Neural progenitor cell (in vitro differentiated cells): ENCODE measurements around the gene SNTA1. TPM values are rescaled to one million over a fixed set of nuclear protein-coding genes. Genes with fewer than 3 reads are reported as not detected.
"Not testable (repeated sequence)": the region's sequence is repeated elsewhere in the genome, so short reads cannot be mapped to it uniquely, and the experiment has no call there.

ENCODE experiments used
- DNase-seq: peaks from one replicate; pipeline ENCODE4 v3.0.0-alpha.2; 2016; ENCODE audit warnings: low spot score
- H2AFZ ChIP-seq: fragments of 200-600 bp; sonication (generic); replicated peaks from 2 replicates; pipeline ENCODE4 v1.6.1; 2016; ENCODE audit warnings: antibody characterized with exemption
- H3F3A ChIP-seq: fragments of 200-600 bp; sonication (generic); 2 replicates; pipeline ENCODE4 v1.6.1; 2016; ENCODE audit warnings: antibody characterized with exemption, low read depth
- H3K27ac ChIP-seq: fragments of 200-600 bp; sonication (generic); 2 replicates; pipeline ENCODE4 v1.5.1; 2016; ENCODE audit warnings: mild to moderate bottlenecking
- H3K27me3 ChIP-seq: fragments of 200-600 bp; sonication (generic); 2 replicates; pipeline ENCODE4 v1.6.1; 2016; ENCODE audit warnings: mild to moderate bottlenecking, moderate library complexity
- H3K36me3 ChIP-seq: fragments of 200-600 bp; sonication (generic); 2 replicates; pipeline ENCODE4 v1.5.1; 2016
- H3K4me1 ChIP-seq: fragments of 200-600 bp; sonication (generic); 2 replicates; pipeline ENCODE4 v1.6.1; 2016; ENCODE audit warnings: mixed run types
- H3K4me2 ChIP-seq: fragments of 200-600 bp; sonication (generic); 2 replicates; pipeline ENCODE4 v1.6.1; 2016
- H3K4me3 ChIP-seq: fragments of 200-600 bp; sonication (generic); 2 replicates; pipeline ENCODE4 v1.5.1; 2016
- H3K79me2 ChIP-seq: fragments of 200-600 bp; sonication (generic); 2 replicates; pipeline ENCODE4 v1.6.1; 2016; ENCODE audit warnings: low read depth
- H3K9ac ChIP-seq: fragments of 200-600 bp; sonication (generic); 2 replicates; pipeline ENCODE4 v1.6.1; 2016
- H3K9me3 ChIP-seq: fragments of 200-600 bp; sonication (generic); 2 replicates; pipeline ENCODE4 v1.5.1; 2016; ENCODE audit warnings: low read depth
- H4K20me1 ChIP-seq: fragments of 200-600 bp; sonication (generic); 2 replicates; pipeline ENCODE4 v1.6.1; 2016; ENCODE audit warnings: low read depth
- H3K27ac Mint-ChIP-seq: 3 replicates; pipeline ENCODE4 v1.8.0; 2021; ENCODE audit warnings: mixed read lengths
- H3K27me3 Mint-ChIP-seq: 2 replicates; pipeline ENCODE4 v1.8.0; 2022; ENCODE audit warnings: low read depth, mild to moderate bottlenecking, inconsistent platforms, moderate library complexity, mixed read lengths; ENCODE audit not compliant: insufficient read depth
- H3K36me3 Mint-ChIP-seq: 3 replicates; pipeline ENCODE4 v1.8.0; 2021; ENCODE audit warnings: mixed read lengths
- H3K4me1 Mint-ChIP-seq: 3 replicates; pipeline ENCODE4 v1.8.0; 2021; ENCODE audit warnings: mixed read lengths
- H3K4me3 Mint-ChIP-seq: 3 replicates; pipeline ENCODE4 v1.8.0; 2021; ENCODE audit warnings: mild to moderate bottlenecking, moderate library complexity, mixed read lengths
- H3K9me3 Mint-ChIP-seq: 3 replicates; pipeline ENCODE4 v1.8.0; 2020; ENCODE audit warnings: mixed read lengths
- CTCF ChIP-seq: fragments of 200-600 bp; sonication (generic); IDR thresholded peaks from 2 replicates; pipeline ENCODE4 v1.5.1; 2017; ENCODE audit warnings: antibody characterized with exemption, mild to moderate bottlenecking
- EZH2 ChIP-seq: fragments of 200-600 bp; sonication (generic); IDR thresholded peaks from 2 replicates; pipeline ENCODE4 v1.6.1; 2017; ENCODE audit warnings: antibody characterized with exemption, mild to moderate bottlenecking, moderate library complexity
- EZH2phosphoT487 ChIP-seq: fragments of 200-600 bp; sonication (generic); IDR thresholded peaks from 2 replicates; pipeline ENCODE4 v1.6.1; 2017; ENCODE audit warnings: antibody characterized with exemption
- total RNA-seq: library from RNA; depleted of rRNA; stranded (reverse); fragments of >200 nt; gene quantifications from 2 replicates; pipeline ENCODE4 v1.2.3, GENCODE V29; 2015; ENCODE audit warnings: low replicate concordance

SNTA1 gene
- total RNA-seq, 1 donor from 2014 or later, result 6.3 TPM

GRCh38 chr20:33393609-33394008 is 50.0 kb downstream of the SNTA1 start:
- H3K9me3 ChIP-seq, result no peaks in the 10 kb centered on the region
- H3K27me3 ChIP-seq, result no peaks in the 10 kb centered on the region
- no peaks in the 10 kb centered on the region for H3K4me1 ChIP-seq
- no peak overlapping the region for H3K4me3 ChIP-seq
- Mint-ChIP-seq H3K27me3 (no peaks in the 10 kb centered on the region), H3K27ac (no peak overlapping the region), H3K4me3 (no peak overlapping the region), H3K36me3 (peaks cover 20% of the 10 kb centered on the region), H3K4me1 (peaks cover 2% of the 10 kb centered on the region), H3K9me3 (peaks cover 2% of the 10 kb centered on the region)
- H4K20me1 ChIP-seq, result peaks cover 3% of the 10 kb centered on the region
- no peak for TF ChIP-seq EZH2phosphoT487
- no peak for TF ChIP-seq EZH2
- no peak for TF ChIP-seq CTCF
- H3F3A ChIP-seq, result no peaks in the 10 kb centered on the region
- no peak overlapping the region for H3K4me2 ChIP-seq
- H3K79me2 ChIP-seq, result peaks cover 29% of the 10 kb centered on the region
- no peak overlapping the region for H3K27ac ChIP-seq
- no peak overlapping the region for H3K9ac ChIP-seq
- H3K36me3 ChIP-seq, result peaks cover 13% of the 10 kb centered on the region
- no peak overlapping the region for H2AFZ ChIP-seq
- DNase-seq, result no peak

GRCh38 chr20:33391722-33392415 is 51.7 kb downstream of the SNTA1 start:
- Mint-ChIP-seq H3K27ac (no peak overlapping the region), H3K36me3 (peaks cover 24% of the 10 kb centered on the region)

GRCh38 chr20:33389326-33389725 is 54.2 kb downstream of the SNTA1 start:
- not testable (repeated sequence) for H2AFZ ChIP-seq, H4K20me1 ChIP-seq, H3K27ac ChIP-seq, H3F3A ChIP-seq, H3K4me3 ChIP-seq, DNase-seq, H3K9me3 Mint-ChIP-seq, H3K9ac ChIP-seq, H3K4me1 Mint-ChIP-seq, H3K27ac Mint-ChIP-seq, H3K4me1 ChIP-seq, H3K27me3 ChIP-seq, H3K4me2 ChIP-seq, H3K79me2 ChIP-seq, H3K4me3 Mint-ChIP-seq, H3K27me3 Mint-ChIP-seq, H3K9me3 ChIP-seq
- peaks cover 13% of the 10 kb centered on the region for H3K36me3 ChIP-seq
- H3K36me3 Mint-ChIP-seq, result peaks cover 30% of the 10 kb centered on the region

More at GRCh38 chr20:33391722-33392415, 51.7 kb downstream of the SNTA1 start:
- Mint-ChIP-seq H3K27me3 (no peaks in the 10 kb centered on the region), H3K9me3 (peaks cover 2% of the 10 kb centered on the region), H3K4me3 (no peak overlapping the region), H3K4me1 (peaks cover 2% of the 10 kb centered on the region)
- Histone ChIP-seq H3K27me3 (no peaks in the 10 kb centered on the region), H3K79me2 (peaks cover 13% of the 10 kb centered on the region), H3K27ac (no peak overlapping the region), H3K9me3 (no peaks in the 10 kb centered on the region), H2AFZ (no peak overlapping the region), H3K4me1 (no peaks in the 10 kb centered on the region), H3F3A (no peaks in the 10 kb centered on the region), H3K4me2 (no peak overlapping the region), H3K4me3 (no peak overlapping the region), H3K9ac (no peak overlapping the region), H3K36me3 (peaks cover 13% of the 10 kb centered on the region), H4K20me1 (no peaks in the 10 kb centered on the region)
- TF ChIP-seq EZH2phosphoT487 (no peak), EZH2 (no peak), CTCF (no peak)
- no peak for DNase-seq

- Histone ChIP-seq H3K36me3 (peaks cover 13% of the 10 kb centered on the region), H3K9ac (no peak overlapping the region)
Observed at GRCh38 chr20:33388268-33388667, 55.3 kb downstream of the SNTA1 start.

More at GRCh38 chr20:33388268-33388667, 55.3 kb downstream of the SNTA1 start:
- H3K79me2 ChIP-seq, result no peaks in the 10 kb centered on the region
- Mint-ChIP-seq H3K27me3 (peaks cover 2% of the 10 kb centered on the region), H3K4me1 (peaks cover 2% of the 10 kb centered on the region), H3K4me3 (no peak overlapping the region), H3K36me3 (peaks cover 32% of the 10 kb centered on the region), H3K27ac (no peak overlapping the region), H3K9me3 (peaks cover 2% of the 10 kb centered on the region)
- H3K4me2 ChIP-seq, result no peak overlapping the region
- no peaks in the 10 kb centered on the region for H4K20me1 ChIP-seq
- H3K27me3 ChIP-seq, result no peaks in the 10 kb centered on the region
- TF ChIP-seq CTCF (no peak), EZH2 (no peak), EZH2phosphoT487 (no peak)
- H2AFZ ChIP-seq, result no peak overlapping the region
- H3K4me3 ChIP-seq, result no peak overlapping the region
- H3K27ac ChIP-seq, result no peak overlapping the region
- no peaks in the 10 kb centered on the region for H3K4me1 ChIP-seq
- no peaks in the 10 kb centered on the region for H3K9me3 ChIP-seq
- no peak for DNase-seq
- H3F3A ChIP-seq, result no peaks in the 10 kb centered on the region
